Inferior parietal cortex (tissue), 1 donor: Measurements from ENCODE around the gene IFTAP.
"Not testable (repeated sequence)": the region's sequence is repeated elsewhere in the genome, so short reads cannot be mapped to it uniquely, and the experiment has no call there.

Source experiments
- DNase-seq: peaks from one replicate; pipeline ENCODE4 v3.0.0-alpha.2; 2016; ENCODE audit errors: extremely low spot score

The IFTAP gene

GRCh38 chr11:36594316-36594989, at the start of gene IFTAP:
Gene IFTAP, plus strand, starts transcription at chr11:36594502. Its CDS starts 15,602 bp downstream, at chr11:36610104.
- peak; percentile 96 for DNase-seq

- no peak for DNase-seq
Observed at GRCh38 chr11:36550385-36551115, 43.8 kb upstream of the IFTAP start.

GRCh38 chr11:36557390-36557789, 36.9 kb upstream of the IFTAP start:
- not testable (repeated sequence) for DNase-seq

GRCh38 chr11:36557991-36558390, 36.3 kb upstream of the IFTAP start:
- no peak for DNase-seq

GRCh38 chr11:36558571-36559413, 35.5 kb upstream of the IFTAP start:
- DNase-seq, result no peak

- peak; percentile 90 for DNase-seq
Observed at GRCh38 chr11:36564376-36565030, 29.8 kb upstream of the IFTAP start.

GRCh38 chr11:36565031-36565610, 29.2 kb upstream of the IFTAP start:
- DNase-seq, result no peak

- DNase-seq, result no peak
Observed at GRCh38 chr11:36566407-36567053, 27.8 kb upstream of the IFTAP start.

- no peak for DNase-seq
Observed at GRCh38 chr11:36567694-36568093, 26.6 kb upstream of the IFTAP start, which contains the start of gene RAG1. Gene RAG1, plus strand, starts transcription at chr11:36568007. Its CDS starts 5,298 bp downstream, at chr11:36573305.

- no peak for DNase-seq
Observed at GRCh38 chr11:36569095-36569494, 25.2 kb upstream of the IFTAP start.

GRCh38 chr11:36574486-36574885, 19.8 kb upstream of the IFTAP start:
- no peak for DNase-seq

- DNase-seq, result peak; percentile 17
Observed at GRCh38 chr11:36577373-36577772, 16.9 kb upstream of the IFTAP start.

- DNase-seq, result peak; percentile 5
Observed at GRCh38 chr11:36577859-36578258, 16.4 kb upstream of the IFTAP start.

GRCh38 chr11:36578458-36578857, 15.8 kb upstream of the IFTAP start:
- DNase-seq, result no peak

GRCh38 chr11:36581536-36581935, 12.8 kb upstream of the IFTAP start:
- no peak for DNase-seq

- no peak for DNase-seq
Observed at GRCh38 chr11:36583667-36584066, 10.6 kb upstream of the IFTAP start.

- DNase-seq, result no peak
Observed at GRCh38 chr11:36586543-36586942, 7.8 kb upstream of the IFTAP start.

GRCh38 chr11:36588099-36588498, 6.2 kb upstream of the IFTAP start:
- no peak for DNase-seq

- no peak for DNase-seq
Observed at GRCh38 chr11:36590513-36590912, 3.8 kb upstream of the IFTAP start.

- no peak for DNase-seq
Observed at GRCh38 chr11:36591433-36591832, 2.9 kb upstream of the IFTAP start.

GRCh38 chr11:36596880-36597279, 2.6 kb downstream of the IFTAP start:
- no peak for DNase-seq
